DOHH2 (cell line): ENCODE measurements around the gene RAB13.
"Not testable (repeated sequence)": the region's sequence is repeated elsewhere in the genome, so short reads cannot be mapped to it uniquely, and the experiment has no call there.

ENCODE experiments used
- H3F3A ChIP-seq: fragments of 200-600 bp; sonication (generic), shearing (Covaris generic); 2 replicates; pipeline ENCODE4 v1.6.0; 2016; ENCODE audit warnings: antibody characterized with exemption, mild to moderate bottlenecking; ENCODE audit not compliant: control insufficient read depth, insufficient read depth
- H3K27ac ChIP-seq: fragments of 200-600 bp; sonication (generic); 2 replicates; pipeline ENCODE4 v1.5.1; 2014; ENCODE audit warnings: low read depth, mild to moderate bottlenecking, low read length, moderate library complexity
- H3K27me3 ChIP-seq: fragments of 200-600 bp; sonication (generic); 2 replicates; pipeline ENCODE4 v1.6.1; 2014; ENCODE audit warnings: mild to moderate bottlenecking, low read length, mixed read lengths; ENCODE audit not compliant: control insufficient read depth
- H3K36me3 ChIP-seq: fragments of 200-600 bp; sonication (generic); 2 replicates; pipeline ENCODE4 v1.6.1; 2014; ENCODE audit warnings: mild to moderate bottlenecking, low read length, moderate library complexity, mixed read lengths; ENCODE audit not compliant: control insufficient read depth
- H3K4me1 ChIP-seq: fragments of 200-600 bp; sonication (generic); 2 replicates; pipeline ENCODE4 v1.6.1; 2014; ENCODE audit warnings: mild to moderate bottlenecking, low read length, mixed read lengths; ENCODE audit not compliant: control insufficient read depth
- H3K4me2 ChIP-seq: fragments of 200-600 bp; sonication (generic); 2 replicates; pipeline ENCODE4 v1.6.0; 2014; ENCODE audit warnings: mild to moderate bottlenecking, low read length, moderate library complexity
- H3K4me3 ChIP-seq: fragments of 200-600 bp; sonication (generic); 2 replicates; pipeline ENCODE4 v1.5.1; 2014; ENCODE audit warnings: mild to moderate bottlenecking, low read length, mixed read lengths
- H3K79me2 ChIP-seq: fragments of 200-600 bp; sonication (generic); 2 replicates; pipeline ENCODE4 v1.6.1; 2014; ENCODE audit warnings: mild to moderate bottlenecking, low read length, mixed read lengths; ENCODE audit not compliant: control insufficient read depth
- H3K9me2 ChIP-seq: fragments of 200-600 bp; sonication (generic); replicated peaks from 2 replicates; pipeline ENCODE4 v1.6.1; 2014; ENCODE audit warnings: mild to moderate bottlenecking, low read length, mixed read lengths; ENCODE audit not compliant: control insufficient read depth
- H3K9me3 ChIP-seq: fragments of 200-600 bp; sonication (generic); 2 replicates; pipeline ENCODE4 v1.6.1; 2014; ENCODE audit warnings: antibody characterized with exemption, low read length, mixed read lengths; ENCODE audit not compliant: control insufficient read depth, insufficient read depth
- H4K20me1 ChIP-seq: fragments of 200-600 bp; sonication (generic); 2 replicates; pipeline ENCODE4 v1.6.0; 2014; ENCODE audit warnings: low read depth, mild to moderate bottlenecking, antibody characterized with exemption, low read length, moderate library complexity; ENCODE audit not compliant: control insufficient read depth, insufficient read depth
- EZH2phosphoT487 ChIP-seq: fragments of 200-600 bp; sonication (generic); IDR thresholded peaks from 2 replicates; pipeline ENCODE4 v1.6.1; 2017; ENCODE audit warnings: borderline replicate concordance, mild to moderate bottlenecking, antibody characterized with exemption, low read length, moderate library complexity, mixed read lengths
- TF ChIP-seq, protein P1 (sequence below): fragments of 200-600 bp; sonication (generic); IDR thresholded peaks from one replicate; pipeline ENCODE4 v1.5.1; 2014; ENCODE audit warnings: antibody characterized with exemption, mild to moderate bottlenecking, low read depth, low read length; ENCODE audit not compliant: poor library complexity, severe bottlenecking

The RAB13 gene

DNA sequence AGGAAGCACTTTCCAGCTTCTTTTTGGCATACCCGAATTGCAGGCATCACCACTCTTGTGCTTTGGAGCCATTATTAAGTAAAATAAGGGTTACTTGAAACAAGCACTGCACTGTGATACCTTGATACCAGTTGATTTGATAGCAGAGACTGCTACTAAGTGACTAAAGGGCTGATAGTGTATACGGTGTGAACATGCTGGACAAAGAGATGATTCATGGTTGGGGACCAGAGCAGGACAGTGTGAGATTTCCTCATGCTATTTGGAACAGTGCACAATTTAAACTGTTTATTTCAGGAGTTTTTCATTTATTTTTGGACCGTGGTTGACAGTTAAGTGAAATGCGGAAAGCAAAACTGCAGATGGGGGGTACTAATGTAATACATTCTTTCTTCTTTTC lies 14.3 kb upstream of the RAB13 start:
- no peaks in the 10 kb centered on the region for H3K9me2 ChIP-seq
- no peaks in the 10 kb centered on the region for H3K79me2 ChIP-seq
- no peak overlapping the region for H3K27ac ChIP-seq
- peaks cover 2% of the 10 kb centered on the region for H3K36me3 ChIP-seq
- H3K4me1 ChIP-seq: no peaks in the 10 kb centered on the region
- H3F3A ChIP-seq: peaks cover 8% of the 10 kb centered on the region
- no peaks in the 10 kb centered on the region for H3K9me3 ChIP-seq
- no peak overlapping the region for H3K4me3 ChIP-seq
- TF ChIP-seq, protein P1, sequence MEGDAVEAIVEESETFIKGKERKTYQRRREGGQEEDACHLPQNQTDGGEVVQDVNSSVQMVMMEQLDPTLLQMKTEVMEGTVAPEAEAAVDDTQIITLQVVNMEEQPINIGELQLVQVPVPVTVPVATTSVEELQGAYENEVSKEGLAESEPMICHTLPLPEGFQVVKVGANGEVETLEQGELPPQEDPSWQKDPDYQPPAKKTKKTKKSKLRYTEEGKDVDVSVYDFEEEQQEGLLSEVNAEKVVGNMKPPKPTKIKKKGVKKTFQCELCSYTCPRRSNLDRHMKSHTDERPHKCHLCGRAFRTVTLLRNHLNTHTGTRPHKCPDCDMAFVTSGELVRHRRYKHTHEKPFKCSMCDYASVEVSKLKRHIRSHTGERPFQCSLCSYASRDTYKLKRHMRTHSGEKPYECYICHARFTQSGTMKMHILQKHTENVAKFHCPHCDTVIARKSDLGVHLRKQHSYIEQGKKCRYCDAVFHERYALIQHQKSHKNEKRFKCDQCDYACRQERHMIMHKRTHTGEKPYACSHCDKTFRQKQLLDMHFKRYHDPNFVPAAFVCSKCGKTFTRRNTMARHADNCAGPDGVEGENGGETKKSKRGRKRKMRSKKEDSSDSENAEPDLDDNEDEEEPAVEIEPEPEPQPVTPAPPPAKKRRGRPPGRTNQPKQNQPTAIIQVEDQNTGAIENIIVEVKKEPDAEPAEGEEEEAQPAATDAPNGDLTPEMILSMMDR: no peak
- TF ChIP-seq EZH2phosphoT487: no peak
- no peaks in the 10 kb centered on the region for H4K20me1 ChIP-seq
- H3K4me2 ChIP-seq: no peak overlapping the region
- no peaks in the 10 kb centered on the region for H3K27me3 ChIP-seq

DNA sequence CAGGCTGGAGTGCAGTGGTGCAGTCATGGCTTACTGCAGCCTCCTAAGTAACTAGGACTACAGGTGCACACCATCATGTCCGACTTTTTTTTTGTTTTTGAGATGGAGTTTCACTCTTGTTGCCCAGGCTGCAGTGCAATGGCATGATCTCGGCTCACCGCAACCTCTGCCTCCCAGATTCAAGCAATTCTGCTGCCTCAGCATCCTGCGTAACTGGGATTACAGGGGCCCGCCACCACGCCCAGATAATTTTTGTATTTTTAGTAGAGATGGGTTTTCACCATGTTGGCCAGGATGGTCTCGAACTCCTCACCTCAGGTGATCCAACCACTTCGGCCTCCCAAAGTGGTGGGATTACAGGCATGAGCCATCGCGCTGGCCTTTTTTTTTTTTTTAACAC lies 10.7 kb upstream of the RAB13 start:
- not testable (repeated sequence) for H3K27me3 ChIP-seq, H3K9me2 ChIP-seq, H4K20me1 ChIP-seq, H3K9me3 ChIP-seq, H3K4me2 ChIP-seq, H3K4me3 ChIP-seq, H3K27ac ChIP-seq
- Histone ChIP-seq H3K79me2 (peaks cover 12% of the 10 kb centered on the region), H3F3A (peaks cover 39% of the 10 kb centered on the region), H3K36me3 (peaks cover 37% of the 10 kb centered on the region), H3K4me1 (peaks cover 15% of the 10 kb centered on the region)

DNA sequence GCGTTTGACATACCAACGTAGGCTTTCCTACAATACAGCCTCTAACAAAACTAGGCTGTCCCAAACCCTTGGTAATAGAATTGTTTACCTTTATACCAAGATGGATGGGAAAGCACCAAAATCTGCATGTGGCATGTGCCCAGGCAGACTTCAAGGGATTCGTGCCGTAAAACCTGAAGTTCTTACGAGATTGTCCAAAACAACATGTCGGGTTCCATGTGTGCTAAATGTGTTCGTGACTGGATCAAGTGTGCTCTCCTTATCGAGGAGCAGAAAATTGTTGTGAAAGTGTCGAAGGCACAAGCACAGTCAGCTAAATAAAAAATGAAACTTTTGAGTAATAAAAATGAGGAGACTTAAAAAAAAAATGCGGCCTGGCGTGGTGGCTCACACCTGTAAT lies 9.5 kb upstream of the RAB13 start:
- Histone ChIP-seq H3K79me2 (peaks cover 25% of the 10 kb centered on the region), H3K9me3 (no peaks in the 10 kb centered on the region), H3K36me3 (peaks cover 49% of the 10 kb centered on the region), H3K4me1 (peaks cover 21% of the 10 kb centered on the region), H3K27me3 (no peaks in the 10 kb centered on the region), H3K27ac (no peak overlapping the region), H3K4me2 (no peak overlapping the region), H3K4me3 (no peak overlapping the region), H4K20me1 (0 out of 2 replicates have a peak, but pooled peaks cover 4% of the 10 kb centered on the region), H3F3A (peaks cover 50% of the 10 kb centered on the region), H3K9me2 (no peaks in the 10 kb centered on the region)
- no peak for TF ChIP-seq EZH2phosphoT487
- TF ChIP-seq, protein P1: no peak

DNA sequence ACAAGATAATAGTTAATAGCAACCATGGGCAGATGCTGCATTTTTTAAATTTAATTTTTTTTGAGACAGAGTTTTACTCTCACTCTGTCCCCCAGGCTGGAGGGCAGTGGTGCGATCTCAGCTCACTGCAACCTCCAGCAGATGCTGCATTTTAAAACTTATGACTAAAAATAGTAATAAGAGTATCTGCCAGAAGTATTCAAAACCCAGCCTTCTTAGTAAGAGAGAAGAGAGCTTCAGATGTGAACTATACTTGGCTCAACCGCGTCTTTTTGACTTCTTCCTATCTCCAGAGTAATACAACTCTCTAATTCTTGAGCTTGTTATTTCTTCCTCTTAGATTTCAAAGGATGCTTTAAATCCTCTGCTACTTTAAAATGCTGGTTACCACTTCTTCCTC lies 9.1 kb upstream of the RAB13 start:
- H4K20me1 ChIP-seq: 0 out of 2 replicates have a peak, but pooled peaks cover 4% of the 10 kb centered on the region
- peaks cover 50% of the 10 kb centered on the region for H3F3A ChIP-seq
- no peak overlapping the region for H3K27ac ChIP-seq
- H3K27me3 ChIP-seq: no peaks in the 10 kb centered on the region
- no peak overlapping the region for H3K4me3 ChIP-seq
- H3K4me2 ChIP-seq: no peak overlapping the region
- peaks cover 50% of the 10 kb centered on the region for H3K36me3 ChIP-seq
- TF ChIP-seq, protein P1: no peak
- TF ChIP-seq EZH2phosphoT487: no peak
- no peaks in the 10 kb centered on the region for H3K9me2 ChIP-seq
- peaks cover 26% of the 10 kb centered on the region for H3K79me2 ChIP-seq
- H3K4me1 ChIP-seq: peaks cover 24% of the 10 kb centered on the region
- no peaks in the 10 kb centered on the region for H3K9me3 ChIP-seq
